Esophagus (tissue), 2 donors: ENCODE results near the gene ZNF835. TPM values are rescaled to one million over a fixed set of nuclear protein-coding genes. Genes with fewer than 3 reads are reported as not detected.

Experiments used
- H3K27ac ChIP-seq, 2 donors: one replicate each; pipeline ENCODE4 v1.5.1; 2013; ENCODE audit warnings: low read depth in 2 of 2, mild to moderate bottlenecking in 2 of 2, inconsistent platforms in 1 of 2, low read length in 1 of 2, moderate library complexity in 1 of 2
- H3K27me3 ChIP-seq, 2 donors: one replicate each; pipeline ENCODE4 v1.6.1; 2013; ENCODE audit warnings: low read length in 2 of 2, control low read depth in 1 of 2, mild to moderate bottlenecking in 1 of 2; ENCODE audit not compliant: insufficient read depth in 2 of 2, control insufficient read depth in 1 of 2
- H3K36me3 ChIP-seq, 2 donors: one replicate each; pipeline ENCODE4 v1.6.1; 2013; ENCODE audit warnings: low read length in 1 of 2; ENCODE audit not compliant: control insufficient read depth in 2 of 2, insufficient read depth in 2 of 2
- H3K4me1 ChIP-seq, 2 donors: one replicate each; pipeline ENCODE4 v1.6.1; 2013; ENCODE audit warnings: low read length in 1 of 2; ENCODE audit not compliant: control insufficient read depth in 2 of 2, insufficient read depth in 2 of 2
- H3K4me3 ChIP-seq, 2 donors: one replicate each; pipeline ENCODE4 v1.5.1; 2013; ENCODE audit warnings: low read length in 2 of 2, mild to moderate bottlenecking in 2 of 2, low read depth in 1 of 2, moderate library complexity in 1 of 2
- H3K9me3 ChIP-seq, 2 donors: one replicate each; pipeline ENCODE4 v1.6.1; 2013; ENCODE audit warnings: mild to moderate bottlenecking in 2 of 2, low read depth in 1 of 2, low read length in 1 of 2, moderate library complexity in 1 of 2; ENCODE audit not compliant: control insufficient read depth in 2 of 2, insufficient read depth in 1 of 2
- WGBS, 2 donors: extraction: QIAGEN DNeasy Blood & Tissue Kit; methylation state at CpG; one replicate each; pipeline ENCODE4 v1.1.7; 2013; 5-methylcytosine and 5-hydroxymethylcytosine counted together
- polyA plus RNA-seq, 2 donors: library from polyadenylated mRNA; stranded (reverse); fragments of 200-250 nt; gene quantifications; one replicate each; pipeline ENCODE4 v1.2.3, GENCODE V29; 2013
- donor health status: healthy with polysubstance abuse.
- donor health status: Bipolar disorder and iron deficiency.

The ZNF835 gene
- polyA plus RNA-seq, 2 donors, result 0.12 to 0.18 TPM

DNA sequence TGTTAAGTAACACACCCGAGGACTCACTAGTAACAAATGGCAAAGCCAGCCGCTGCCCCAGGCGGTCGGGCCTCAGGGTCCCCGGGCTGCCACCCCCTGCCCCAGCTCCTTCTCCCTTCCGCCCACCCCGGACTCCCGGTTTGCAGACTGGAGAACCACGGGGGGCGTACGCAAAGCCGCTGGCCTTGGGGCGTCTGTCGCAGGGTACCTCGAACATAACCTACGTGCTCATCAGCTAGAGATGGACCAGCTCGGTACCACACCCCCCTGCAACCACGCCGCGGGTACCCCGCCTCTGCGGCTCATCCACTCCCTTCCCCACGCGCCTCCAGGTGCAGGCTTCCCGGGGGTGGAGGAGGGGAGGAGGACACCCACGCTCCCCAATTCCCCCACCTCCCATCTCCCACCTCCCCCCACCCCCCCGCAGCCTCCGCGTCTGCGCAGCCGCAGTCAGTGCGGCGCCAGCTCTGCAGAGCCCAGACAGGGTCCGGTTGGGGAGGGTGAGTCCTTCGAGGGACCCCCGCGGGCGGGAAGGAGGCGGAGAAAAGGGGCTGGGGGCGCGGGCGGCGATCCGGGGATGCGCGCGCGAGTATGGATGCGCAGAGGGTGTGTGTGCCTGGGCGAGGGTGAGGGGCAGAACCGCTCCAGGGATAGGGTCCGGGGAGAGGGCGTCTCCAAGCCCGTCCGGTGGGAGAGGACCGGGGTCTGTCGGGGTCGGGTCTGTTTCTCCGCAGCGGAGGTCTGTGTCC, 28.7 kb downstream of the ZNF835 start, which contains the start of gene SMIM17:
Gene SMIM17, plus strand, starts transcription at position 449 of the 749 bp plus-strand sequence. CDS start 2,509 bp downstream, outside the sequence.
- Histone ChIP-seq H3K36me3 (no peaks in the 10 kb centered on the region), H3K9me3 (peaks cover 8 to 15% of the 10 kb centered on the region in 2 donors), H3K4me1 (no peaks in the 10 kb centered on the region), H3K27me3 (no peaks in the 10 kb centered on the region), H3K4me3 (no peak within 1 kb of the TSS), H3K27ac (no peak within 1 kb of the TSS)
- WGBS, 2 donors, result 12 to 20% methylated on average over 51 to 60 of the region's 60 CpGs

DNA sequence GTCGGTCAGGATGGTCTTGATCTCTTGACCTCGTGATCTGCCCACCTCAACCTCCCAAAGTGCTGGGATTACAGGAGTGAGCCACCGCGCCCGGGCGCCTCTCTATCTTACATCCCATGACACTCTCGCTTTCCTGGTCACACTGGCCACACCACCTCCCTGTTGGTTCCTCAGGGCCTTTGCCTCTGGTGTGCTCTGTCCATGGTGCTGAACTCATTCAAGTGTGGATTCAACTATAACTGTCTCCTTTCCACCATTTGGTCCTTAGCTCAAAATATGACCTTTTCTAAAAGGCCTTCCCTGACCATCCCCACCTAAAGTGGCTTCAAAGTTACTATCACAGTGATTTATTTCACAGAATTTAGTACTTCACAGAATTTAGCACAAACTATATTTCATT, 32.3 kb downstream of the ZNF835 start:
- Histone ChIP-seq H3K27ac (no peak overlapping the region), H3K4me3 (no peak overlapping the region), H3K36me3 (no peaks in the 10 kb centered on the region), H3K27me3 (no peaks in the 10 kb centered on the region), H3K4me1 (no peaks in the 10 kb centered on the region), H3K9me3 (peaks cover 9 to 14% of the 10 kb centered on the region in 2 donors)
- 18 to 43% methylated on average over 7 of the region's 7 CpGs for WGBS, 2 donors

DNA sequence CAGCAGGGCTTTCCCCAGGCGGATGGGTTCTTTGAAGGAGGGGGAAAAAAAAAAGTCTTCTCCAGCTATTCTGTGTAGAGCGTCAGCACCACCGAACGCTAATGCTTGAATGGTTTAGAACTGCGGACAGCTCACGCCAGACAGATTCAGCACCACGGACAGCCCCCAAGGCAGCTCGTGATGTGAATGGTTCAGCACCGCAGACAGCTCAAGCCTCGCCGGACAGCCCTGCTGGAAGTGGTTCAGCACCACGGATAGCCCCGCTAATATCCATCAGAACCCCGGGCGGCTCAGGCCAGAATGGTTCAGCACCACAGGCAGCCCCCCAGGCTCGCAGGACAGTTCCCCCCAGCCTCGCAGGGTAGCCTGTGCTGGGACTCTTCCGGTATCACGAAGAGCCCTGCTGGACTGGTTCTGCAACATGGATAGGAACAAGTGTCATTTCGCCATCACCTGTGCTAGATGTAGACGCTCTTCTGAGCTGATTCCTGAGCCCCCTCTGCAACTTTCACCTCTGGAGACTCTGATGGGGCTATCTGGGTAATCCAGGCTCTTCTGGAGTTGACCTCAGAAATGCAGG, 33.5 kb downstream of the ZNF835 start:
- Histone ChIP-seq H3K27ac (no peak overlapping the region), H3K9me3 (peaks cover 12% of the 10 kb centered on the region in 2 donors), H3K4me3 (no peak overlapping the region), H3K27me3 (no peaks in the 10 kb centered on the region), H3K36me3 (no peaks in the 10 kb centered on the region), H3K4me1 (no peaks in the 10 kb centered on the region)
- WGBS, 2 donors, result 14 to 15% methylated on average over 21 of the region's 21 CpGs

DNA sequence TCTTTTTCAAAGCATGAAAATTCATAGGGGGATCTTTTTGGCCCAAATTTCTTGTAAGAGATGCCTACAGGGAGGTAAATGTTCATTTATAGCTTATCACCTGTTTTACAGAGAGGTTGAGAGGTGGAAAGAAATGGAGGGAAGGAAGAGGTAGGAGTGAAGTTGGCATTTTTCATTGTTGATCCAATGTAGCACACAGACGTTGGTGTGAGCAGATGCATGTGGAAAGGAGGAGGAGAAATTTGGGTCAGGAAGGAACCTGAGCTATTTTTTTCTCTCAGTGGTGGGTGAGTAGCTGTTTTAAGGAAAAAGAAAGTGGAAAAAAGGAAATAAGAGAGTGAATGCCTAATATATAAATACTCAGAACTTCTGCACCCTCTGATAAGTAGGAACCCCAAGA, 38.5 kb downstream of the ZNF835 start:
- H3K4me3 ChIP-seq, result no peak overlapping the region
- H3K4me1 ChIP-seq, result no peaks in the 10 kb centered on the region
- H3K9me3 ChIP-seq, result peaks cover 13 to 24% of the 10 kb centered on the region in 2 donors
- H3K27ac ChIP-seq, result no peak overlapping the region
- H3K36me3 ChIP-seq, result no peaks in the 10 kb centered on the region
- WGBS, 2 donors, result 19 to 21% methylated on average over 1 of the region's 1 CpG
- H3K27me3 ChIP-seq, result no peaks in the 10 kb centered on the region

DNA sequence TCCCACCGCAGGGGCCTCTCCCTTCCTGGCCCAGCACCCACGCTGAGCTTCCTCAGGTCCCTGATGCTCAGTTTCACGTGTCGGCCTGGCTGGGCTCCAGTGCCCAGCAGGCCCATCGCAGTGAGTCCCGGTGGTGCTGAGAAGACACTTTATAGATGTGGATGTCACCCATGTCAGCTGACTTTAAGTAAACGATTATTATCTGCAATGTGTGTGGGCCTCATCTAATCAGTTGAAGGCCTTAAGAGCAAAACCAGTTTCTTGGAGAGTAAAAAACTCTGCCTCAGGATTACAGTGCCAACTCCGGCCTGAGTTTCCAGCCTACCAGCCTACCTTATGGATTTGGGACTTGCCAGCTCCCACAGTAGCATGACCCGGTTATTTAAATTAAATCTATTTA, 45.8 kb downstream of the ZNF835 start:
- no peaks in the 10 kb centered on the region for H3K4me1 ChIP-seq
- H3K9me3 ChIP-seq, result peaks cover 35 to 52% of the 10 kb centered on the region in 2 donors
- 94 to 96% methylated on average over 9 of the region's 9 CpGs for WGBS, 2 donors
- H3K27me3 ChIP-seq, result no peaks in the 10 kb centered on the region
- H3K27ac ChIP-seq, result no peak overlapping the region
- H3K4me3 ChIP-seq, result no peak overlapping the region
- H3K36me3 ChIP-seq, result peaks cover 4 to 22% of the 10 kb centered on the region in 2 donors

DNA sequence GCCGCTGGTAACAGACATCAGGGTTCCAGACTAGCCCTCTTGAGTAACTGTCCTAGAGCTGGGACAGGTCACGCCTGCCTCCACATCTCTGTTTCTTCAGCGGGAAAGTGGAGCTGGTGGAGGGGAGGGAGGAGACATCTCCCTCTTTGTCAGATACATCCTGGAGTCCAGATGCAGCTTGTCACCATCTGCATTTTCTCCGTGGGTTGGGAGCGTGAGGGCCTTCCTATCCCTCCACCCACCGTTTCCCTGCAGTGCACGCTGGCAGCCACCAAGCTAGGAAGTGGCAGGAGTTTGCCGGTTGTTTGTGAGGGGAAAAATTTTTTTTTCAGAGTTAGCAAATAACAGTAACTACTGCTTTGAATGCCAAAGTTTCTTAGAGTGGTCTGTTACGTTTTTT, 48.6 kb downstream of the ZNF835 start:
- Histone ChIP-seq H3K9me3 (peaks cover 40 to 62% of the 10 kb centered on the region in 2 donors), H3K4me3 (no peak overlapping the region), H3K4me1 (no peaks in the 10 kb centered on the region), H3K27ac (no peak overlapping the region), H3K27me3 (no peaks in the 10 kb centered on the region), H3K36me3 (peaks cover 6 to 26% of the 10 kb centered on the region in 2 donors)
- 87 to 90% methylated on average over 9 of the region's 9 CpGs for WGBS, 2 donors

DNA sequence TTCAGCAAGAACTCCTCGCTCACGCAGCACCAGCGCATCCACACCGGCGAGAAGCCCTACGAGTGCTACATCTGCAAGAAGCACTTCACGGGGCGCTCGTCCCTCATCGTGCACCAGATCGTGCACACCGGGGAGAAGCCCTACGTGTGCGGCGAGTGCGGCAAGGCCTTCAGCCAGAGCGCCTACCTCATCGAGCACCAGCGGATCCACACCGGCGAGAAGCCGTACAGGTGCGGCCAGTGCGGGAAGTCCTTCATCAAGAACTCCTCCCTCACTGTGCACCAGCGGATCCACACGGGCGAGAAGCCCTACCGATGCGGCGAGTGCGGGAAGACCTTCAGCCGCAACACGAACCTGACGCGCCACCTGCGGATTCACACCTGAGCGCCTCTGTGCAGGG, 49.2 kb downstream of the ZNF835 start:
- Histone ChIP-seq H3K36me3 (peaks cover 9 to 29% of the 10 kb centered on the region in 2 donors), H3K4me3 (no peak overlapping the region), H3K27ac (no peak overlapping the region), H3K4me1 (no peaks in the 10 kb centered on the region), H3K9me3 (peaks cover 33 to 62% of the 10 kb centered on the region in 2 donors), H3K27me3 (no peaks in the 10 kb centered on the region)
- WGBS, 2 donors, result 94% methylated on average over 37 of the region's 37 CpGs

DNA sequence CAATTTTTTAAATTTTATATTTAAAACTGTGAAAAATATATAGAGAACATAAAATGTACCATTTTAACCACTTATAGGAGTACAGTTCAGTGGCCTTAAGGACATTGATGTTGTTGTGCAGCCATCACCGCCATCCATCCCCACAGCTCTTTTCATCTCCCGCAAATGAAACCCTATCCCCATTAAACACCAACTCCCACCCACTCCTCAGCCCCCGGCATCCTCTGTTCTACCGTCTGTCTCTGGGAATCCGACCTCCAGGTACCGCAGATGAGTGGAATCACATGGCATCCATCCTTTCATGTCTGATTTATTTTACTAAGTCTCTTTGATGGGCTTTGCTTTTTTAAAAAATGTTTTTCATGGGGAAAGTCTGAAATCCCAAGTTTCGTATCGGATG, 52.4 kb downstream of the ZNF835 start:
- no peaks in the 10 kb centered on the region for H3K4me1 ChIP-seq
- no peak overlapping the region for H3K27ac ChIP-seq
- WGBS, 2 donors, result 79 to 81% methylated on average over 8 of the region's 8 CpGs
- peaks cover 9 to 26% of the 10 kb centered on the region in 2 donors for H3K36me3 ChIP-seq
- peaks cover 27 to 48% of the 10 kb centered on the region in 2 donors for H3K9me3 ChIP-seq
- no peak overlapping the region for H3K4me3 ChIP-seq
- H3K27me3 ChIP-seq, result no peaks in the 10 kb centered on the region

DNA sequence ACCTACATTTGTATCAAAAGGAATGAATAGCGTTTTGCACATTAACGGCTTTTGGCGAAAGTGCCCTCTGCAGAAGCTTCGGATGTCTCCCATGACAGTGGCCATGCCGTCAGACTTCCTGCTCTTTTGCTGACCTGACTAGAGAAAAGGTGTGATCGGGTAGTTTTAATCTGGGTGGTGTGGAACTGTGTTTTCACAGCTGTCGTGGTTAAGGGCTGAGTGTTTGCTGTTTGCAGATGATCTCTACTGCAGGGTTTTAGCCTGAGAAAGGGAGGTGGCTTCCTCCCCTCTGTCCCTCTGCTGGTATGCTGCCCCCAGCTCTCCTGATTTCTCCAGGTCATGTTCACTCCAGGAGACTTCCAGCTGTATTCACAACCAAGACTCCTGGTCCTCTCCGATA, 54.0 kb downstream of the ZNF835 start:
- H3K36me3 ChIP-seq, result peaks cover 5 to 21% of the 10 kb centered on the region in 2 donors
- no peak overlapping the region for H3K4me3 ChIP-seq
- WGBS, 2 donors, result 94 to 95% methylated on average over 8 of the region's 8 CpGs
- H3K9me3 ChIP-seq, result peaks cover 26 to 42% of the 10 kb centered on the region in 2 donors
- H3K4me1 ChIP-seq, result no peaks in the 10 kb centered on the region
- H3K27me3 ChIP-seq, result no peaks in the 10 kb centered on the region
- no peak overlapping the region for H3K27ac ChIP-seq
